ENCODE measurements around the gene ANKIB1. TPM values are rescaled to one million over a fixed set of nuclear protein-coding genes. Genes with fewer than 3 reads are reported as not detected.

The ANKIB1 gene
- total RNA-seq, 1 donor: 110 TPM

- H3K4me3 ChIP-seq (ENCODE audit: low read length): no peak overlapping the region
- H3K9me3 ChIP-seq (ENCODE audit: low read depth, low read length): no peaks in the 10 kb centered on the region
- no peaks in the 10 kb centered on the region for H3K4me1 ChIP-seq (ENCODE audit: insufficient read depth, low read length)
These were observed 43.5 kb downstream of the ANKIB1 start for GRCh38 chr7:92289321-92289720.

DNA sequence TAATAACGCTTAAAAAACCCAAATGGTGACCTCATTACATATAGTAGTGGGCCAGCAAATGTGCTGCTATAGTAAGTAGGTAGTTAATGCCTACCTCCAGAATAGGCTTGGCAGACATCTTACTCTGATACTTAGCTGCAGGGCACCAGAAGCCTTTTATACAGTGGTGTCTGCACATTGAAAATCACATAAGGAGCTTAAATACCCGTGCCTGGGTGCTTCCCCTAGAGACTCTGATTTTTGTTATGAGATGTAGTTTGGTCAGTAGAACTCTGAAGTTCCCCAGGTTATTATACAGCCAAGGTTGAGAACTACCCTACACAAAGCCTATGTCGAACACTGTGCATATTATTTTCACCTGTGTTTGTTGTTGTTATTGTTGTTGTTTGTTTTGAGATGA is 47.2 kb downstream of the ANKIB1 start:
- no peaks in the 10 kb centered on the region for H3K9me3 ChIP-seq (ENCODE audit: low read depth, low read length)

More at GRCh38 chr7:92289321-92289720, 43.5 kb downstream of the ANKIB1 start:
- H3K27me3 ChIP-seq (ENCODE audit: insufficient read depth, low read length): no peaks in the 10 kb centered on the region

DNA sequence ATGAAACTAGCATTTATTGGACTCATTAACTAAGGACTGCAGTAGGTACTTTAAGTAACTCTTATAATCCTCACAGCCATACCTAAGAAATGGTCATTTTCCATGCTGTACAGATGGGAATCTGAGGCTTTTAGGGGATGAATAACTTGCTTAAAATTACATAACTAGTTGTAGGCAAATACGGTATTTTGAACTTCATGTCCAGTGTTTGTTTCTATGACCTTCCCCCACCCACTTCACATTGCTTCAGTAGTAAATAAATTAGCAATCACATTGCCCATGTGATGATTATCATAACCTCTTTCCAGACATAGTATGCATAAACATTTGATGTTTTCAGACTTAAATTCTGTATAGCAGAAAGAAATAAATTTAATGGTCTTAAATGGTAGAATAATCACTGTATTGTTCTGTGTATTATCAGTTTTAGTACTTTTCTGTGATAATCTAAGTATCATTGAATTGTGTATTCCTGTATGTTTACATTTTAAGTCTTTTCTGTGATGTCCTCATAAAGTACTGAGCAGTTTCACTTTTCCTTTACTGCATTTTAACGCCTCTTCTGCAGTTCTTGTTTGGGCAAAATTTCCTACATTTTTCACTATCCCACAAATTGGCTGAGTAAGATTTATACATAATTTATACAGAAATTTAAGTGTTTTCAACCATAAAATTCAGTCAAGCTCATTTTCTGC is 48.3 kb downstream of the ANKIB1 start:
- no peaks in the 10 kb centered on the region for H3K9me3 ChIP-seq (ENCODE audit: low read depth, low read length)
- H3K27me3 ChIP-seq (ENCODE audit: insufficient read depth, low read length): no peaks in the 10 kb centered on the region
- H3K4me3 ChIP-seq (ENCODE audit: low read length): no peak overlapping the region
- no peaks in the 10 kb centered on the region for H3K4me1 ChIP-seq (ENCODE audit: insufficient read depth, low read length)

More for the DNA sequence above, 47.2 kb downstream of the ANKIB1 start:
- Histone ChIP-seq H3K4me1 (ENCODE audit: insufficient read depth, low read length) (no peaks in the 10 kb centered on the region), H3K27me3 (ENCODE audit: insufficient read depth, low read length) (no peaks in the 10 kb centered on the region), H3K4me3 (ENCODE audit: low read length) (no peak overlapping the region)

DNA sequence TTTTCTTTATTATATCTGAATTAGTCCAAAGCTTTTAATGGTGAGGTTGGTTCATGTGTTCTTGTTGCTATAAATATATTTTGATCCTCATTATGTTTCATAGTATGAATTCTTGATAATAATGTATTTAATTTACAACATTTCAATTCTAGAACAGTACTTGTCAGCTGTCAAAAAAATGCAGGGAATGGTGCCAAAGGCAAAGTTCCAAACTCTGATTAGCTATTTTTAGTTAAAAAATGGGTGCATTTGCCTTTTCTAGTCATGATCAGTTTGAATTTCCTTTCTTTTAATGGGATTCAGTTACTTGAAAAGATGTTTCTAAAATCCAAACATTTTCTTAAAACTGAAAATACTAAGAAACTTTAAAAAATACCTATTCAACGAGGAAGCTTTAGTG is 49.6 kb downstream of the ANKIB1 start:
- H3K9me3 ChIP-seq (ENCODE audit: low read depth, low read length): no peaks in the 10 kb centered on the region
- H3K4me3 ChIP-seq (ENCODE audit: low read length): no peak overlapping the region
- H3K4me1 ChIP-seq (ENCODE audit: insufficient read depth, low read length): no peaks in the 10 kb centered on the region
- no peaks in the 10 kb centered on the region for H3K27me3 ChIP-seq (ENCODE audit: insufficient read depth, low read length)

GRCh38 chr7:92296235-92296634 is 50.5 kb downstream of the ANKIB1 start:
- no peaks in the 10 kb centered on the region for H3K27me3 ChIP-seq (ENCODE audit: insufficient read depth, low read length)
- H3K4me1 ChIP-seq (ENCODE audit: insufficient read depth, low read length): no peaks in the 10 kb centered on the region
- H3K9me3 ChIP-seq (ENCODE audit: low read depth, low read length): no peaks in the 10 kb centered on the region
- H3K4me3 ChIP-seq (ENCODE audit: low read length): no peak overlapping the region

DNA sequence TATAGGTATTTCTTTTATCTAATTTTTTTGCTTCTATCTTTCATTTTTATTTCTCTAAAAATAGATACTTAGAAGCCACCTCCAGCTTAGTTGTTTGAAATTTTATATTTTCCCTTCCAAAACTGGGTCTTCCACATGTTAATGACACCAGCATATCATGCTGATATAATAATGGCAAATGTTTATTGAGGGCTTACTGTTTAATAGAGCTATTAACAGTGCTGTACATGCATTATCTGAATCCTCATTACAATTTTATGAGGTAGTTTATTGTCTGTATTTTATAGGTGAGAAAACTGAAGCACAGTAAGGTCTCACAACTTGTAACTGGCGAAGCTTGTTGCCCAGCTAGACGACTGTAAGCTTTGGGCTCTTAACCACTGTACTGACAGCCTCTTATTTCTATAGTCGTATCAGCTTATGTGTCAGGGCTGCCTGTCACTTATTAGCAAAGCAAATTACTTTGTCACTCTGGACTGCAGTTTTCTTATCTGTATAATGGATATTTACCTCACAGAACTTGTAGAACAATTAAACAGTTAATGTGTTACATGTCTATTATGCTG is 51.2 kb downstream of the ANKIB1 start:
- no peaks in the 10 kb centered on the region for H3K4me1 ChIP-seq (ENCODE audit: insufficient read depth, low read length)
- H3K27me3 ChIP-seq (ENCODE audit: insufficient read depth, low read length): no peaks in the 10 kb centered on the region
- H3K4me3 ChIP-seq (ENCODE audit: low read length): no peak overlapping the region
- H3K9me3 ChIP-seq (ENCODE audit: low read depth, low read length): no peaks in the 10 kb centered on the region

DNA sequence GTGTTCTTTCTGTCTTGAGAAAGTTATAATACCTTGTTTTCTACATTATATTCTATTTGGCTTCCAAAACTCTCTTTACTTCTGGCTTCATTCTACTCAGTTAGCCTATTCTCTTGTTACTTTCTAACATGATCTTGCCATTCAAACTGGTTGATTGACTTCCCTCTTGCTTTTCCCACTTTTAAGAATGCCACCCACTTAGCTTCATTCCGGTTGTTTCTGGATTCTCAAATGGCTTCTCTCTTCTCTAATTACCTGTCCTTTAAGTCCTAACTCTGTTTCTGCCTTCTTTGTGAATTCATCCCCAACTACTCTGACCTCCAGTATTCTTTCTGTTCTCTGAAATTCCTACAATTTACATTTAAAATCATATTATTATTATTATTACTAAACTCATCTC is 52.0 kb downstream of the ANKIB1 start:
- H3K4me1 ChIP-seq (ENCODE audit: insufficient read depth, low read length): no peaks in the 10 kb centered on the region
- H3K9me3 ChIP-seq (ENCODE audit: low read depth, low read length): no peaks in the 10 kb centered on the region
- no peak overlapping the region for H3K4me3 ChIP-seq (ENCODE audit: low read length)
- no peaks in the 10 kb centered on the region for H3K27me3 ChIP-seq (ENCODE audit: insufficient read depth, low read length)

- H3K9me3 ChIP-seq (ENCODE audit: low read depth, low read length): no peaks in the 10 kb centered on the region
- no peaks in the 10 kb centered on the region for H3K27me3 ChIP-seq (ENCODE audit: insufficient read depth, low read length)
- no peaks in the 10 kb centered on the region for H3K4me1 ChIP-seq (ENCODE audit: insufficient read depth, low read length)
- no peak overlapping the region for H3K4me3 ChIP-seq (ENCODE audit: low read length)
These were observed 58.0 kb downstream of the ANKIB1 start for GRCh38 chr7:92303761-92304160.

DNA sequence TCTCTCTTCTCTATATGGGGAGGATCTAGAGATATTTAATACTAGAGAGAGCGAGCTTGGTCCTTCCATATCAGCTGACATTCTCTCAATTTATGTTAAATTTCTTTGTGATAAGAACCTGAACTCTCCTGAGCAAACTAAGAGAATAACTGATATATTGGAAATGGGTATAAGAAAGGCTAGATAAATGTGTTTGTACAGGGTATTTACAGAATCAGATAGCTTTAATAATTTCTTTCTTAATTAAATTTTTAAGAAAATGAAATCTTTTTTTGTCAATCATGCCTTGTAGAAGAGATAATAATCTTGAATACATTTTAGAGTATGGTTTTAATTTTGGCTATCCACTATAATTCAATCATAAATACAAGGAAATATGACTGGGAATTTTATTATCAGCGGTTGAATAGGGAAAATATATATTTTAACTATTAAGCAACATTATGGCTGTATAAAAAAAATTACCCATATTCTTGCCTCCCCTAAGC is 58.7 kb downstream of the ANKIB1 start:
- Histone ChIP-seq H3K9me3 (ENCODE audit: low read depth, low read length) (no peaks in the 10 kb centered on the region), H3K4me3 (ENCODE audit: low read length) (no peak overlapping the region), H3K4me1 (ENCODE audit: insufficient read depth, low read length) (no peaks in the 10 kb centered on the region), H3K27me3 (ENCODE audit: insufficient read depth, low read length) (no peaks in the 10 kb centered on the region)

DNA sequence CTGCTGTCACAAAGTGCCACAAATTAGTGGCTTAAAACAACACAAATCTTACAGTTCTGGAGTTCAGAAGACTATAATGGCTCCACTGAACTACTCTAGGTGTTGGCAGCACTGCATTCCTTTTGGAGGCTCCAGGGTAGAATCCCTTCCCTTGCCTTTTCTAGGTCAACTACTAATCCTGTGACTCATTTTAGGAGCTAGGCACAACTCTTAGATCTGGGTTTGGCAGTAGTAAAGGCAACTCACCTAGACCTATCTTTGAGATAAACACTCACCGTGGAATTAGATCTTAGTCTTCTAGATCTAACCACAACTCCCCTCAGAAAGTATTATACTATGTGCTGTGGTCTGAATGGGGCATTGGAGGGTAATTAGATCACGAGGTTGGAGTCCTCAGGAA is 60.4 kb downstream of the ANKIB1 start:
- no peaks in the 10 kb centered on the region for H3K27me3 ChIP-seq (ENCODE audit: insufficient read depth, low read length)
- no peaks in the 10 kb centered on the region for H3K4me1 ChIP-seq (ENCODE audit: insufficient read depth, low read length)
- no peak overlapping the region for H3K4me3 ChIP-seq (ENCODE audit: low read length)
- no peaks in the 10 kb centered on the region for H3K9me3 ChIP-seq (ENCODE audit: low read depth, low read length)

GRCh38 chr7:92313055-92313454 is 67.3 kb downstream of the ANKIB1 start:
- Histone ChIP-seq H3K9me3 (ENCODE audit: low read depth, low read length) (no peaks in the 10 kb centered on the region), H3K4me3 (ENCODE audit: low read length) (no peak overlapping the region), H3K4me1 (ENCODE audit: insufficient read depth, low read length) (no peaks in the 10 kb centered on the region), H3K27me3 (ENCODE audit: insufficient read depth, low read length) (no peaks in the 10 kb centered on the region)

DNA sequence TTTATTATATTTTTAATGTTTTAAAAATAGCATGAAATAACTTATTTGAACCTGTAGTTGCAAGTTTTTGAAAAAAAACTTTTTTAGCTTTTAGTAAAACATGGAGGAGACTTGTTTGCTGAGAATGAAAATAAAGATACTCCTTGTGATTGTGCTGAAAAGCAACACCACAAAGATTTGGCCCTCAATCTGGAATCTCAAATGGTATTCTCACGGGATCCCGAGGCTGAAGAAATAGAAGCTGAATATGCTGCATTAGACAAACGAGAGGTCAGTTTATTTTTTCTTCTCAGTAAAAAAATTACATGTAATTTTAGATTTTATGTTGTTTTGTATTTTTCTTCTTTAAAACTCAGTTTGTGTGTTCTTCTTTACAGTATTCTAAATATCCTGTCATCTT is 73.5 kb downstream of the ANKIB1 start:
- Histone ChIP-seq H3K4me1 (ENCODE audit: insufficient read depth, low read length) (no peaks in the 10 kb centered on the region), H3K4me3 (ENCODE audit: low read length) (no peak overlapping the region), H3K9me3 (ENCODE audit: low read depth, low read length) (no peaks in the 10 kb centered on the region), H3K27me3 (ENCODE audit: insufficient read depth, low read length) (no peaks in the 10 kb centered on the region)

DNA sequence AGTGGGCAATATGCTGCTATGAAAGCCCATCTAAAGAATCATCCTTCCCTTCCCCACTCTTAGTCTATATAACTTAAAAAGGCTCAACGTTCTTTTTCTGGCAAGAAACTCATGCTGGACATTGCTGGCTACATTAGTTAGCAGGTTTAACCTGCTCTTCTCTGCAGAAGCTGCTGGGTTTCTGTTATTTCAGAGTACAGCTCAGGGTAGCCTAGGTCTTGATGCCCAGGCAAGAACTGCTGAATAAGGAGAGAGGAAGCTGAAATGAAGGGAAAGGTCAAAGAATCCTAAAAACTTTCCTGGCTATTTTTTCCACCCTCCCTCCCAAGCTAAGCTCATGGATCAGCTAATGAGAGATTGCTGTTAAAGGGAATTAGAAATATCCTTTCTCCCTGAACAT is 79.4 kb downstream of the ANKIB1 start:
- no peaks in the 10 kb centered on the region for H3K27me3 ChIP-seq (ENCODE audit: insufficient read depth, low read length)
- H3K4me1 ChIP-seq (ENCODE audit: insufficient read depth, low read length): no peaks in the 10 kb centered on the region
- no peaks in the 10 kb centered on the region for H3K9me3 ChIP-seq (ENCODE audit: low read depth, low read length)
- no peak overlapping the region for H3K4me3 ChIP-seq (ENCODE audit: low read length)

DNA sequence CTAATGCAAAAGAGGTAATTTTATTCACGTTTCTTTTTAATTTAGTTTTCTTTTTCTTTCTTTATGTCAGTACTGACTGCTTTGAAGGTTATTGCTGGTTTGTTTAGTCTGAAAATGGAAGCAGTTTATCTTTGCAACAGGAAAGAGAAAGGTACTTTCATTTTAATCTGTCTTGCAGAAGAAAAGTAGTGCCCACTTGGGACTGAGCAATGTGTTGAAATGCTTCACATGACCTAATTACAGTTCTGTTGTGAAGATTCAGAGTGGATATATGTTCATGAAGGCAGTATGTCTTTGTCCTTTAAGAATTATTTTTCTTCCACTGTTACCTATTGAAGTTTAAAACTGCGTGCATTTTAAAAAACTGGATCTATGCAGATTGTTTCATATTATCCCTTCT is 80.1 kb downstream of the ANKIB1 start:
- no peaks in the 10 kb centered on the region for H3K9me3 ChIP-seq (ENCODE audit: low read depth, low read length)
- no peak overlapping the region for H3K4me3 ChIP-seq (ENCODE audit: low read length)
- no peaks in the 10 kb centered on the region for H3K27me3 ChIP-seq (ENCODE audit: insufficient read depth, low read length)
- H3K4me1 ChIP-seq (ENCODE audit: insufficient read depth, low read length): no peaks in the 10 kb centered on the region

DNA sequence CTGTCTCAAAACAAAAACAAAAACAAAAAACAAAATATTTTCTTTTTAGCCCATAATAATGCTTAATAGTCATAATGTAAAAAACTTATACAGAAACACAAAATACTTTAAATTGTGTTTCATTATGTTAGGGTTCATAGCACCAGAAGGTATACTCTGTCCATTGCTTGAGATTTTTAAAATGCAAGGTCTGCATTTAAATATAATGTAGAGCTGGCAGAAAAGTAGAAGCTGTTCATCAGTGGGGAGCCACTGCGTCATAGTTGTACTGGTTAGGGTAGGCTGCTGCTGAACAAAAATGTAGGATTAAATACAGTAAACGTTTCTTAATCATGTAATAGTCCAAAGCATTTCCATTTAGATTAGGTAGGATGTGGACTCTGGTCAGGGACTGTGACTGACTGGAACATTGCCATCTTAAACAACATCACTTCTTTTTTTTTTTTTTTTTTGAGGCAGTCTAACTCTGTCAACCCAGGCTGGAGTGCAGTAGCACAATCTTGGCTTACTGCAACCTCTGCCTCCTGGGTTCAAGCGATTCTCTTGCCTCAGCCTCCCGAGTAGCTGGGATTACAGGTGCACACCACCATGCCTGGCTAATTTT is 85.2 kb downstream of the ANKIB1 start:
- no peak overlapping the region for H3K4me3 ChIP-seq (ENCODE audit: low read length)
- no peaks in the 10 kb centered on the region for H3K9me3 ChIP-seq (ENCODE audit: low read depth, low read length)
- H3K27me3 ChIP-seq (ENCODE audit: insufficient read depth, low read length): no peaks in the 10 kb centered on the region
- no peaks in the 10 kb centered on the region for H3K4me1 ChIP-seq (ENCODE audit: insufficient read depth, low read length)

DNA sequence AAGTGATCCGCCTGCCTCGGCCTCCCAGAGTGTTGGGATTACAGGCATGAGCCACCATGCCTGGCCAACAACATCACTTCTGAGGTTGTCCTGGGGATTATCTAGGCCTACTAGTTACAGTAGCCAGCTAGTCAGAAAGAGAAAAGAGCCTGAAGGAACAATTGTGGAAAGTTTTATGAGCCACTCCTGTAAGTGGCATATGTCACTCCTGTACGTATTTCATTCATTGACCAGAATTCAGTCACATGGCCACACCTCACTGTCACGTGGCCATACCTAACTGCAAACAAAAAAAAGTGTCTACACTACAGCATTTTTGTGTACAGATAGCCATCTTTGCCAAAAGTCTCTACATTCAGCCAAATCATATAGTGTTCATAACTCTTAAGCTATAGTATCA is 85.7 kb downstream of the ANKIB1 start:
- no peaks in the 10 kb centered on the region for H3K4me1 ChIP-seq (ENCODE audit: insufficient read depth, low read length)
- H3K27me3 ChIP-seq (ENCODE audit: insufficient read depth, low read length): no peaks in the 10 kb centered on the region
- no peaks in the 10 kb centered on the region for H3K9me3 ChIP-seq (ENCODE audit: low read depth, low read length)
- no peak overlapping the region for H3K4me3 ChIP-seq (ENCODE audit: low read length)

Measured in mononuclear cell (primary cell).